Endothelial cell (in vitro differentiated cells): Measurements from ENCODE around the gene DCAF11. TPM values are rescaled to one million over a fixed set of nuclear protein-coding genes. Genes with fewer than 3 reads are reported as not detected.
A peak's percentile ranks its signal among the peaks of the same experiment; 100 is the strongest.

ENCODE experiments used
- DNase-seq: peaks from one replicate; pipeline ENCODE4 v3.0.0; 2021; ENCODE audit warnings: low spot score
- H3K27ac Mint-ChIP-seq: one replicate; pipeline ENCODE4 v1.8.0; 2021; ENCODE audit warnings: mixed read lengths, inconsistent platforms; ENCODE audit not compliant: unreplicated experiment
- H3K27me3 Mint-ChIP-seq: one replicate; pipeline ENCODE4 v1.8.0; 2021; ENCODE audit warnings: mild to moderate bottlenecking, moderate library complexity, mixed read lengths, inconsistent platforms; ENCODE audit not compliant: unreplicated experiment
- H3K36me3 Mint-ChIP-seq: one replicate; pipeline ENCODE4 v1.8.0; 2021; ENCODE audit warnings: mild to moderate bottlenecking, low read depth, mixed read lengths, inconsistent platforms; ENCODE audit not compliant: unreplicated experiment
- H3K4me1 Mint-ChIP-seq: one replicate; pipeline ENCODE4 v1.8.0; 2021; ENCODE audit warnings: mild to moderate bottlenecking, mixed read lengths, inconsistent platforms; ENCODE audit not compliant: unreplicated experiment
- H3K4me3 Mint-ChIP-seq: one replicate; pipeline ENCODE4 v1.8.0; 2021; ENCODE audit warnings: mild to moderate bottlenecking, mixed read lengths, inconsistent platforms; ENCODE audit not compliant: unreplicated experiment
- H3K9me3 Mint-ChIP-seq: one replicate; pipeline ENCODE4 v1.8.0; 2021; ENCODE audit warnings: mixed read lengths, inconsistent platforms; ENCODE audit not compliant: unreplicated experiment
- total RNA-seq: library from RNA; stranded (reverse); fragmentation: NEBNext Ultra II Directional; extraction: Animal tissue kit (Norgen Biotek cat#: 25700); gene quantifications from one replicate; pipeline ENCODE4 v1.2.1, GENCODE V29; 2021; ENCODE audit not compliant: unreplicated experiment
- TF ChIP-seq, protein P1 (sequence below): fragments of 200-600 bp; sonication (generic); IDR thresholded peaks from one replicate; pipeline ENCODE4 v1.5.0; 2021; ENCODE audit warnings: antibody characterized with exemption; ENCODE audit not compliant: unreplicated experiment

DCAF11 gene
- total RNA-seq, 1 donor from 2014 or later, result 38.2 TPM

DNA sequence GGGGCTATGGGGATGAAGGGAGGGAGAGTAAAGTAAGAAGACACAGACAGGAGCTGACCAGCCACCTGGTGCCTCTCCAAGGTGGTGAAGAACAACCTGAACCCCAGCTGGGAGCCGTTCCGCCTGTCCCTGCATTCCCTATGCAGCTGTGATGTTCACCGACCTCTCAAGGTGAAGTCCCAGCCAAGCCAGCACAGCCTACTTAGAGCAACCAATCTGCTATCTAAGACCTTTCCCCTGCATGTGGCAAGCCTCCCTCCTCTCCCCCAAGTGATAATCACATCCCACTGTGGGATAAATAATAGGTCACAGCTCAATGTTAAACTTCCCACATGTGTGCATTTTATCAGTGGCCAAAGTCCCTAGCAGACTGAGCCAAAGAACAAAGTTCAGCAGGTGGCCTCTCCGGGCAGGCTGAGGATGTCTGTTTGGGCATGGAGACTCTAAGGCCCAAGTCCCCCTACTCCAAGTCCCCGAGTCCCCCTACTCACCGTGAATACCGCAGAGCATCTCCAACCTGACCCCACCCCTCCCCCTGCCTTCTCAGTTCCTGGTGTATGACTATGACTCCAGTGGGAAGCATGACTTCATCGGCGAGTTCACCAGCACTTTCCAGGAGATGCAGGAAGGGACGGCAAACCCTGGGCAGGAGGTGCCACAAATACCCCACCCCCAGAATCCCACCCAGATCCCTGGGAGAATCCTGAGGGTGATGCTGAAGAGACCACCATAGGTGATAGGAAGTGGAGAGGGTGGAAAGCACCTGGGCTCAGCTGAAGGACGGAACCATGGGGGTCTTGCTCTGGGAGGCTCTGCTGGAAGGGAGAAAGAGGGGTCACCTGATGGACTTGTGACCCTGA is 39.7 kb upstream of the DCAF11 start:
- DNase-seq, result no peak
- peaks cover 5% of the 10 kb centered on the region for H3K36me3 Mint-ChIP-seq
- H3K27me3 Mint-ChIP-seq, result peaks cover 10% of the 10 kb centered on the region
- H3K4me3 Mint-ChIP-seq, result peak overlapping the region; percentile 51
- TF ChIP-seq, protein P1, sequence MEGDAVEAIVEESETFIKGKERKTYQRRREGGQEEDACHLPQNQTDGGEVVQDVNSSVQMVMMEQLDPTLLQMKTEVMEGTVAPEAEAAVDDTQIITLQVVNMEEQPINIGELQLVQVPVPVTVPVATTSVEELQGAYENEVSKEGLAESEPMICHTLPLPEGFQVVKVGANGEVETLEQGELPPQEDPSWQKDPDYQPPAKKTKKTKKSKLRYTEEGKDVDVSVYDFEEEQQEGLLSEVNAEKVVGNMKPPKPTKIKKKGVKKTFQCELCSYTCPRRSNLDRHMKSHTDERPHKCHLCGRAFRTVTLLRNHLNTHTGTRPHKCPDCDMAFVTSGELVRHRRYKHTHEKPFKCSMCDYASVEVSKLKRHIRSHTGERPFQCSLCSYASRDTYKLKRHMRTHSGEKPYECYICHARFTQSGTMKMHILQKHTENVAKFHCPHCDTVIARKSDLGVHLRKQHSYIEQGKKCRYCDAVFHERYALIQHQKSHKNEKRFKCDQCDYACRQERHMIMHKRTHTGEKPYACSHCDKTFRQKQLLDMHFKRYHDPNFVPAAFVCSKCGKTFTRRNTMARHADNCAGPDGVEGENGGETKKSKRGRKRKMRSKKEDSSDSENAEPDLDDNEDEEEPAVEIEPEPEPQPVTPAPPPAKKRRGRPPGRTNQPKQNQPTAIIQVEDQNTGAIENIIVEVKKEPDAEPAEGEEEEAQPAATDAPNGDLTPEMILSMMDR, result no peak
- no peak overlapping the region for H3K27ac Mint-ChIP-seq
- no peaks in the 10 kb centered on the region for H3K4me1 Mint-ChIP-seq
- H3K9me3 Mint-ChIP-seq, result no peaks in the 10 kb centered on the region

DNA sequence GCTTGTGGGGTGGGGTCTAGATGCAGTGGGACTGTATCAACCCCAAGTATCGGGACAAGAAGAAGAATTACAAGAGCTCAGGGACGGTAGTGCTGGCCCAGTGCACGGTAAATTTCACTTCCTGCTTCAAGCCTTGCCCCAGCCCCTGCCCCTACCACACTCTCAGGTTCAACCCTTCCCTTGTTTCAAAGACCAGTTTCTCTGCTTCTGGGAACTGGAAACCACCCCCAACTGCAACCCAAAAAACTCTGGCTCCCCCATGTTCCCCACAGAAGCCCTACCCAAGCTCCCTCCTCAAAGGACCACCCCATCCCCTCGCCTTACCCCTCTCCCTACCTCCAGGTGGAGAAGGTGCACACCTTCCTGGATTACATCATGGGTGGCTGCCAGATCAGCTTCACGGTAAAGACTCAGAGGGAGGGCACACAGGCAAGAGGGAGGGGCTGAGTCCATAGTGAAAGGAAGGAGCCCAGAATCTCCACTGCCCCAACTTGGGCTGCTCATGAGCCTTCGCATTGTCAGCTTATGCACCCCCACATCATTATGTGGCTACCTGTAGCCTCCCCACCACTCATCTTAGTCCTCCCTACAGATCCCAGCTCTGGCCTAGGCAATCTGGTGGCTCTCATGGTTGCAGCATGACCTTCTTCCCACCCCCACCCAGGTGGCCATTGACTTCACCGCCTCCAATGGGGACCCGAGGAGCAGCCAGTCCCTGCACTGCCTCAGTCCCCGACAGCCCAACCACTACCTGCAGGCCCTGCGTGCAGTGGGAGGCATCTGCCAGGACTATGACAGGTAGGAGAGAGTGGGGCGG is 38.9 kb upstream of the DCAF11 start:
- TF ChIP-seq, protein P1, result no peak
- Mint-ChIP-seq H3K36me3 (peaks cover 5% of the 10 kb centered on the region), H3K4me3 (no peak overlapping the region), H3K4me1 (no peaks in the 10 kb centered on the region), H3K27me3 (peaks cover 7% of the 10 kb centered on the region), H3K9me3 (no peaks in the 10 kb centered on the region), H3K27ac (no peak overlapping the region)
- DNase-seq, result no peak

DNA sequence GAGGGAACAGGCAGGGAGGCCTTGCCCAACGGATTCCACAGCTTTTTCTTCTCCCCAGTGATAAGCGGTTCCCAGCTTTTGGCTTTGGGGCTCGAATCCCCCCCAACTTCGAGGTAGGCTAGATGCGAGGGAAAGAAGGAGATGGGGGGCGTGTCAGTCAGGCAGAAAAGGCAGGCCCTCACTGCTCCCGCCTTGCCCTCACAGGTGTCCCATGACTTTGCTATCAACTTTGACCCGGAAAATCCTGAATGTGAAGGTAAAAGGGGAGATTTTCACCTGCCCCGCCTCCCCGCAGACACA is 38.3 kb upstream of the DCAF11 start:
- Mint-ChIP-seq H3K27me3 (peaks cover 5% of the 10 kb centered on the region), H3K9me3 (no peaks in the 10 kb centered on the region), H3K27ac (no peak overlapping the region), H3K4me3 (no peak overlapping the region), H3K4me1 (no peaks in the 10 kb centered on the region), H3K36me3 (no peaks in the 10 kb centered on the region)
- TF ChIP-seq, protein P1, result no peak
- no peak for DNase-seq

DNA sequence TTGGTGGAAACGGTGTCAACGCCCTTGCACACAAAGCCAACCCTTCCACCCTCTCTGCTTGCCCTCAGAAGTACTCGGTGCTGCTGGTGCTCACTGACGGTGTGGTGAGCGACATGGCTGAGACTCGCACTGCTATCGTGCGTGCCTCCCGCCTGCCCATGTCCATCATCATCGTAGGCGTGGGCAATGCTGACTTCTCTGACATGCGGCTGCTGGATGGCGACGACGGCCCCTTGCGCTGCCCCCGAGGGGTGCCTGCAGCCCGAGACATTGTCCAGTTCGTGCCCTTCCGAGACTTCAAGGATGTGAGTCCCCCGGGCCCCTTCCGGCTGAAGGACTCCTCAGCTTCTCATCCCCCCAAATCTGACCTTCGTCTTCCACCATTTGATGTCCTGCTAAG is 37.5 kb upstream of the DCAF11 start:
- peaks cover 3% of the 10 kb centered on the region for H3K4me1 Mint-ChIP-seq
- H3K27ac Mint-ChIP-seq, result no peak overlapping the region
- no peaks in the 10 kb centered on the region for H3K9me3 Mint-ChIP-seq
- no peak for DNase-seq
- TF ChIP-seq, protein P1, result no peak
- H3K27me3 Mint-ChIP-seq, result peaks cover 10% of the 10 kb centered on the region
- H3K4me3 Mint-ChIP-seq, result no peak overlapping the region
- no peaks in the 10 kb centered on the region for H3K36me3 Mint-ChIP-seq

DNA sequence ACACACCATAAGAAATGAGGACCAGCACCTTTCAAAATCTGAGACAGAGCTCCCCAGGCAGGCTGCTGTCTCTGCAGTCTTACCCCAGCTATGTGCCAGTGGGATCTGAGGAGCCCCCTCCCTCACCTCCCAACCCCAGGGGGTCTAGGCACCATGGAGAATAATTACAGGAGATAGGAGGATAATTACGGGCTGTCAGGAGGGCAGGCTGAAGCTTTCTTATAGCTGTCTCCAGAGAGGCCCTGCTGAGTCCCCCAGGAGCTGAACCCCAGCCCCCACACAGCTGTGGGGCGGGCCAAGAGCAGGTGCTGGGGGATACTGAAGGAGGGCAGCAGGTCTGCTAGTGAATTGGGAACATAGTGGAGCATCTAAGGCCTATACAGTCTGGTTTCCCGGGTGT is 36.4 kb upstream of the DCAF11 start:
- Mint-ChIP-seq H3K27ac (no peak overlapping the region), H3K4me3 (peak overlapping the region; percentile 68), H3K36me3 (no peaks in the 10 kb centered on the region), H3K9me3 (no peaks in the 10 kb centered on the region), H3K4me1 (peaks cover 5% of the 10 kb centered on the region), H3K27me3 (peaks cover 12% of the 10 kb centered on the region)
- TF ChIP-seq, protein P1, result no peak
- DNase-seq, result no peak
